ENCODE measurements around the gene LAMA2.

DNA sequence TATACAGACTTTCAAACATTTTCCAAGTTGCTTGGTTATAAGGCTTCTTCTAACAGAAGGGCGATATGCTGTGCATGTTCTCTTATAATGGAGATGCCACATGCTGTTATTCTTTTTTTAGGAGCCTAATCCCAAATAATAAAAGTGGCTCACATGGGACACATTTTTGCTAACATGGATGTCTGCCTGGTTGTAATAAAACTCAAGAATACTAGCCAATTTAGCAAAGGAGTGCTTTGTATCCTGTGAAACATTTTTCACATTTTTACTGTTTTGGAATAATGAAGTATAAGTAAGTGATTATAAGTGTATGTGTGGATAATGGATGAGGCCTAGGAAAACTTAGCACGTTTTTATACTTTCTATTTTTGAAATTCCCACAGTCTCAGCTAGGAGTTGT, 312.2 kb downstream of the LAMA2 start:
- TF ChIP-seq, protein P1, sequence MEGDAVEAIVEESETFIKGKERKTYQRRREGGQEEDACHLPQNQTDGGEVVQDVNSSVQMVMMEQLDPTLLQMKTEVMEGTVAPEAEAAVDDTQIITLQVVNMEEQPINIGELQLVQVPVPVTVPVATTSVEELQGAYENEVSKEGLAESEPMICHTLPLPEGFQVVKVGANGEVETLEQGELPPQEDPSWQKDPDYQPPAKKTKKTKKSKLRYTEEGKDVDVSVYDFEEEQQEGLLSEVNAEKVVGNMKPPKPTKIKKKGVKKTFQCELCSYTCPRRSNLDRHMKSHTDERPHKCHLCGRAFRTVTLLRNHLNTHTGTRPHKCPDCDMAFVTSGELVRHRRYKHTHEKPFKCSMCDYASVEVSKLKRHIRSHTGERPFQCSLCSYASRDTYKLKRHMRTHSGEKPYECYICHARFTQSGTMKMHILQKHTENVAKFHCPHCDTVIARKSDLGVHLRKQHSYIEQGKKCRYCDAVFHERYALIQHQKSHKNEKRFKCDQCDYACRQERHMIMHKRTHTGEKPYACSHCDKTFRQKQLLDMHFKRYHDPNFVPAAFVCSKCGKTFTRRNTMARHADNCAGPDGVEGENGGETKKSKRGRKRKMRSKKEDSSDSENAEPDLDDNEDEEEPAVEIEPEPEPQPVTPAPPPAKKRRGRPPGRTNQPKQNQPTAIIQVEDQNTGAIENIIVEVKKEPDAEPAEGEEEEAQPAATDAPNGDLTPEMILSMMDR (IDR thresholded peaks at IDR 0.05) = no peak
- TF ChIP-seq POLR2A (IDR thresholded peaks at IDR 0.05) = no peak

Data from sigmoid colon (tissue), 3 donors.